PC-9 (cell line): ENCODE results near the gene LAMA5. TPM values are rescaled to one million over a fixed set of nuclear protein-coding genes. Genes with fewer than 3 reads are reported as not detected.

Source experiments
- BruUV-seq: library from RNA; stranded (reverse); fragments of 400-500 nt; replicated peaks from 2 replicates; lab custom pipeline; 2021; lab: Mats Ljungman, UMichigan
- CTCF ChIA-PET: fragments of 300-600 bp; sonication (Branson Sonifier 250); formaldehyde crosslinking; loops from one replicate; lab custom pipeline; 2022; ENCODE audit warnings: antibody characterized with exemption; lab: Charles Lee
- POLR2A ChIA-PET: fragments of 300-600 bp; sonication (Branson Sonifier 250); formaldehyde crosslinking; loops from one replicate; lab custom pipeline; 2022; ENCODE audit warnings: antibody characterized with exemption; ENCODE audit not compliant: unreplicated experiment; lab: Charles Lee
- DNase-seq, 2 experiments: peaks; one replicate each; pipeline versions ENCODE4 v3.0.0 to v3.0.0-alpha.2; 2015 to 2022; ENCODE audit warnings: mixed read lengths in 1 of 2
- H2AFZ ChIP-seq: fragments of 200-600 bp; sonication (generic); 2 replicates; pipeline ENCODE4 v1.8.1; 2017; ENCODE audit warnings: antibody characterized with exemption
- H3F3A ChIP-seq: fragments of 200-600 bp; sonication (generic); 2 replicates; pipeline ENCODE4 v1.8.1; 2017; ENCODE audit warnings: antibody characterized with exemption, mild to moderate bottlenecking, low read depth; ENCODE audit not compliant: insufficient read depth
- H3K27ac ChIP-seq: fragments of 200-600 bp; sonication (generic); 2 replicates; pipeline ENCODE4 v1.6.1; 2016; ENCODE audit warnings: mixed run types
- H3K27me3 ChIP-seq: fragments of 200-600 bp; sonication (generic); 2 replicates; pipeline ENCODE4 v1.6.1; 2016; ENCODE audit warnings: low read depth, mixed run types; ENCODE audit not compliant: insufficient read depth
- H3K36me3 ChIP-seq: fragments of 200-600 bp; sonication (generic); 2 replicates; pipeline ENCODE4 v1.6.1; 2016; ENCODE audit warnings: low read depth, mixed run types
- H3K4me1 ChIP-seq: fragments of 200-600 bp; sonication (generic); replicated peaks from 2 replicates; pipeline ENCODE4 v1.6.1; 2016; ENCODE audit warnings: mixed run types; ENCODE audit not compliant: insufficient read depth
- H3K4me2 ChIP-seq: fragments of 200-600 bp; sonication (generic); 2 replicates; pipeline ENCODE4 v1.6.1; 2017; ENCODE audit warnings: mixed run types
- H3K4me3 ChIP-seq: fragments of 200-600 bp; sonication (generic); 2 replicates; pipeline ENCODE4 v1.6.1; 2016; ENCODE audit warnings: mixed run types
- H3K79me2 ChIP-seq: fragments of 200-600 bp; sonication (generic); 2 replicates; pipeline ENCODE4 v1.6.1; 2017; ENCODE audit warnings: low read depth, mixed run types
- H3K9me2 ChIP-seq: fragments of 200-600 bp; sonication (generic); 2 replicates; pipeline ENCODE4 v1.8.1; 2017; ENCODE audit warnings: mild to moderate bottlenecking; ENCODE audit not compliant: insufficient read depth
- H3K9me3 ChIP-seq: fragments of 200-600 bp; sonication (generic); 2 replicates; pipeline ENCODE4 v1.8.1; 2016; ENCODE audit warnings: low read depth; ENCODE audit not compliant: insufficient read depth
- H4K20me1 ChIP-seq: fragments of 200-600 bp; sonication (generic); 2 replicates; pipeline ENCODE4 v1.8.1; 2017; ENCODE audit not compliant: insufficient read depth
- EZH2 ChIP-seq: fragments of 200-600 bp; sonication (generic); IDR thresholded peaks from 2 replicates; pipeline ENCODE4 v1.8.0; 2017; ENCODE audit warnings: antibody characterized with exemption, low read depth
- intact Hi-C: fragments of 100-400 bp; cut with micrococcal nuclease; formaldehyde crosslinking; loops from one replicate; pipeline ENCODE4 v1.10.0; 2022; ENCODE audit not compliant: unreplicated experiment
- total RNA-seq: library from RNA; stranded (reverse); gene quantifications from 2 replicates; pipeline ENCODE4 v1.2.3, GENCODE V29; 2021
- TF ChIP-seq, protein P1 (sequence below): fragments of 200-600 bp; sonication (generic); conservative IDR thresholded peaks from 2 replicates; pipeline ENCODE4 v1.6.1; 2017; ENCODE audit warnings: mixed run types, antibody characterized with exemption, mild to moderate bottlenecking, moderate library complexity

Gene LAMA5
- total RNA-seq, 1 experiment from 2014 or later: 700 TPM

DNA sequence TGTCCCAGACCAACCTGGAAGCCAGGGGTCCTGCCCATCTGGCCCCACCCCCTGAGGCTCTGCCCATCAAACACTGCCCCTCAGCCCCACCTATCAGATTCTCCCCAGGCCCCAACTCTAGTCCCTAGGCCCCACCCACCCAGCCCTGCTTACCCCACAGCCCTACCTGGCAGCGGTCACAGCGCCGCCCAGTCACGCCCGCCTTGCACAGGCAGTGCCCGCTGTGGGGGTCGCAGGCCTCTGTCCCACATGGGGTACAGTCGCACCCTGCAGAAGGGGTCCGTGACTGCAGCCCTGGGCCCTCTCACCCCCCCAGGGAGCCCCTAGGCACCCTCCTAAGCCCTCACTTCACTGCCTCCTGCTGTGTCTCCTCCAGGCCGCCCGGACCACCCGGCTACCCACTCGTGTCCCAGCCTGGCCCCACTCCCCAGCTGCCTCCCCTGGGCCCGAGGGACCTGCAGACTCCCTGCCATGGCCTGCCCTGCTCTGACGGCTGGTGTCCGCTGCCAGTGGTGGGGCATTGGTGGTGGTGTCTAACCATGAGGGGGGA, 44.5 kb downstream of the LAMA5 start:
- H3K27ac ChIP-seq: no peak overlapping the region

DNA sequence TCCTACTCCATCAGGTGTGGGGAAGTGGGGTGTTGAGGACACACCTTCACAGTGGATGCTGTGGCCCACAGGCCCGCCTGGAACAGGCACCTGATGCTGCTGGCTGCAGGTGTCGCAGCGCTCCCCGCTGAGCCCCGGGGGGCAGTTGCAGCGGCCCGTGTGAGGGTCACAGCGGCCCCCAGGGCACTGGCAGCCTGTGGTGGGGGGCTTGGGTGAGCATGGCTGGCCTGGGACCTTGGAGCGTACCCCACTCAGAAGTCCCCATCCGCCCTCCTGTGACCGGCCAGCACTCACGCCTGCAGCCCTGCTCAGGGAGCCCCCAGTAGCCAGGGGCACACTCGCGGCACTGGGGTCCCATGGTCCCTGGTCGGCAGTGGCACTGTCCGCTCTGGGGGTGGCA, 45.1 kb downstream of the LAMA5 start:
- POLR2A ChIA-PET: no interaction called here
- H3F3A ChIP-seq: peaks cover 75% of the 10 kb centered on the region
- H3K9me2 ChIP-seq: no peaks in the 10 kb centered on the region
- H4K20me1 ChIP-seq: peaks cover 59% of the 10 kb centered on the region
- no peaks in the 10 kb centered on the region for H3K4me1 ChIP-seq
- H3K36me3 ChIP-seq: peaks cover 14% of the 10 kb centered on the region
- peaks cover 7% of the 10 kb centered on the region; the same call in 1 of the 2 replicates for H3K79me2 ChIP-seq
- DNase-seq: no peak
- TF ChIP-seq, protein P1, sequence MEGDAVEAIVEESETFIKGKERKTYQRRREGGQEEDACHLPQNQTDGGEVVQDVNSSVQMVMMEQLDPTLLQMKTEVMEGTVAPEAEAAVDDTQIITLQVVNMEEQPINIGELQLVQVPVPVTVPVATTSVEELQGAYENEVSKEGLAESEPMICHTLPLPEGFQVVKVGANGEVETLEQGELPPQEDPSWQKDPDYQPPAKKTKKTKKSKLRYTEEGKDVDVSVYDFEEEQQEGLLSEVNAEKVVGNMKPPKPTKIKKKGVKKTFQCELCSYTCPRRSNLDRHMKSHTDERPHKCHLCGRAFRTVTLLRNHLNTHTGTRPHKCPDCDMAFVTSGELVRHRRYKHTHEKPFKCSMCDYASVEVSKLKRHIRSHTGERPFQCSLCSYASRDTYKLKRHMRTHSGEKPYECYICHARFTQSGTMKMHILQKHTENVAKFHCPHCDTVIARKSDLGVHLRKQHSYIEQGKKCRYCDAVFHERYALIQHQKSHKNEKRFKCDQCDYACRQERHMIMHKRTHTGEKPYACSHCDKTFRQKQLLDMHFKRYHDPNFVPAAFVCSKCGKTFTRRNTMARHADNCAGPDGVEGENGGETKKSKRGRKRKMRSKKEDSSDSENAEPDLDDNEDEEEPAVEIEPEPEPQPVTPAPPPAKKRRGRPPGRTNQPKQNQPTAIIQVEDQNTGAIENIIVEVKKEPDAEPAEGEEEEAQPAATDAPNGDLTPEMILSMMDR: no peak
- TF ChIP-seq EZH2: no peak
- no TSS peak for BruUV-seq
- H3K4me2 ChIP-seq: no peak overlapping the region
- H3K9me3 ChIP-seq: no peaks in the 10 kb centered on the region
- intact Hi-C loops: loop anchor here (2.0 kb wide), 1 partner anchor 29 kb away; no protein-coding TSS in a partner anchor
- CTCF ChIA-PET: no interaction called here
- H3K27me3 ChIP-seq: no peaks in the 10 kb centered on the region
- no peak overlapping the region for H3K4me3 ChIP-seq
- no peak overlapping the region for H2AFZ ChIP-seq
- no peak overlapping the region for H3K27ac ChIP-seq

More for the DNA sequence above, 44.5 kb downstream of the LAMA5 start:
- peaks cover 59% of the 10 kb centered on the region for H4K20me1 ChIP-seq
- H3K36me3 ChIP-seq: peaks cover 8% of the 10 kb centered on the region
- no peak for TF ChIP-seq EZH2
- TF ChIP-seq, protein P1: no peak
- H3K4me2 ChIP-seq: no peak overlapping the region
- no peak overlapping the region for H3K4me3 ChIP-seq
- H3K4me1 ChIP-seq: no peaks in the 10 kb centered on the region
- H3K9me2 ChIP-seq: no peaks in the 10 kb centered on the region
- intact Hi-C loops: no loop called here
- ChIA-PET CTCF (no interaction called here), POLR2A (no interaction called here)
- H3K27me3 ChIP-seq: no peaks in the 10 kb centered on the region
- no peaks in the 10 kb centered on the region for H3K9me3 ChIP-seq
- no peak for DNase-seq
- peaks cover 71% of the 10 kb centered on the region for H3F3A ChIP-seq
- peaks cover under 1% of the 10 kb centered on the region; the same call in 1 of the 2 replicates for H3K79me2 ChIP-seq
- no TSS peak for BruUV-seq
- no peak overlapping the region for H2AFZ ChIP-seq

DNA sequence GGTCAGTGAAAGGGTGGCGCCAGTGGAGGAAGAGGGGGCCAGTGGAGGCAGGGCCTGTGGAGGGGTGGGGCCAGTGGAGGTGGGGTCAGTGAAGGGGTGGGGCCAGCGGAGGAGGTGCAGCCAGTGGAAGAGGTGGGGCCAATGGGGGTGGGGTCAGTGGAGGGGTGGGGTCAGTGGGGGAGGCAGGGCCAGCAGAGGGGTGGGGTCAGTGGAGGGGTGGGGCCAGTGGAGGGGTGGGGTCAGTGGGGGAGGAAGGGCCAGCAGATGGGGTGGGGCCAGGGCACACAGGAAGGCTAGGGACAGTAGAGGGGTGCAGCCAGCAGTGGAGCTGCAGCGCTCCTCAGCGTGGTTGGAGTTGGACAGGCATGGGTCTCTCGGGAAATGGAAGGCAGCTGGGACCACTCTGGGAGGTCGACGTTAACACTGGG, 45.6 kb downstream of the LAMA5 start:
- H3K27ac ChIP-seq: no peak overlapping the region
- H3K9me3 ChIP-seq: no peaks in the 10 kb centered on the region
- ChIA-PET POLR2A (no interaction called here), CTCF (no interaction called here)
- H3K4me1 ChIP-seq: no peaks in the 10 kb centered on the region
- peak in 1 of 2 experiments; percentile 51 for DNase-seq
- no peaks in the 10 kb centered on the region for H3K9me2 ChIP-seq
- no TSS peak for BruUV-seq
- H3K4me3 ChIP-seq: no peak overlapping the region
- peaks cover 75% of the 10 kb centered on the region for H3F3A ChIP-seq
- intact Hi-C loops: loop anchor here (2.0 kb wide), 1 partner anchor 29 kb away; no protein-coding TSS in a partner anchor
- peaks cover 11% of the 10 kb centered on the region; the same call in 1 of the 2 replicates for H3K79me2 ChIP-seq
- no peak for TF ChIP-seq EZH2
- TF ChIP-seq, protein P1: no peak
- no peak overlapping the region for H3K4me2 ChIP-seq
- peaks cover 18% of the 10 kb centered on the region for H3K36me3 ChIP-seq
- no peak overlapping the region for H2AFZ ChIP-seq
- H4K20me1 ChIP-seq: peaks cover 59% of the 10 kb centered on the region
- H3K27me3 ChIP-seq: no peaks in the 10 kb centered on the region
